HG02610 (cell line): Measurements from ENCODE around the gene MYO18B.

Source experiments
- ATAC-seq: cut with Tn5 transposase; IDR thresholded peaks from one replicate; pipeline ENCODE4 v1.9.1; 2021; ENCODE audit warnings: mild to moderate bottlenecking, moderate library complexity; ENCODE audit not compliant: unreplicated experiment

The MYO18B gene

DNA sequence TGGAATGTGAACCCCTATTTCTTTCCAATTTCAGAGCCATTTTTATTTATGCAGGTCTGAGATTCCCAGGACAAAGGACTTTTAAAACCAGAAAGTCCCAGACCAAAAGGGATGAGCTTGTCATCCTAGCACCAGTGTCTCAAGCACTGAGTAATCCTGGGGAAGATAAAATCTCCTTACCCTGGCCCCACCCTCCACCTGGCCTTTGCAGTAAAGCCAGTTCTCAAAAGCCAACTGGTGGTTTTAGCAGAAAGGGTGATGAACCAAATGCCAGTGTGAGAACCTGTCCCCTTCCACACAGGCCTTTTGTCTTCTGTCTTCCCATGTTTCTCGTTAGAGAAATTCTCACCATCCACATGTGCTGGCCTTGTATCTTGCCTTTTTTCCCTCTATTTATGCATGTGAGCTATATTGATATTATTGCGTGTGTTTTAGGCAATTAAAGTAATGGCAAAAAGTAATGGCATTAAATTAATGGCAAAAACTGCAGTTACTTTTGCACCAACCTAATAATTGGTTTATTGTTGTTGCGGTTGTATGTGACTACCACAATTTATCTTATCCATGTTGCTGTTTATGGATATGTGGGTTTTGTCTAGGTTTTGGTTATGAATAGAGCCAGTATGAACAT, 191.3 kb downstream of the MYO18B start:
- ATAC-seq: no peak

DNA sequence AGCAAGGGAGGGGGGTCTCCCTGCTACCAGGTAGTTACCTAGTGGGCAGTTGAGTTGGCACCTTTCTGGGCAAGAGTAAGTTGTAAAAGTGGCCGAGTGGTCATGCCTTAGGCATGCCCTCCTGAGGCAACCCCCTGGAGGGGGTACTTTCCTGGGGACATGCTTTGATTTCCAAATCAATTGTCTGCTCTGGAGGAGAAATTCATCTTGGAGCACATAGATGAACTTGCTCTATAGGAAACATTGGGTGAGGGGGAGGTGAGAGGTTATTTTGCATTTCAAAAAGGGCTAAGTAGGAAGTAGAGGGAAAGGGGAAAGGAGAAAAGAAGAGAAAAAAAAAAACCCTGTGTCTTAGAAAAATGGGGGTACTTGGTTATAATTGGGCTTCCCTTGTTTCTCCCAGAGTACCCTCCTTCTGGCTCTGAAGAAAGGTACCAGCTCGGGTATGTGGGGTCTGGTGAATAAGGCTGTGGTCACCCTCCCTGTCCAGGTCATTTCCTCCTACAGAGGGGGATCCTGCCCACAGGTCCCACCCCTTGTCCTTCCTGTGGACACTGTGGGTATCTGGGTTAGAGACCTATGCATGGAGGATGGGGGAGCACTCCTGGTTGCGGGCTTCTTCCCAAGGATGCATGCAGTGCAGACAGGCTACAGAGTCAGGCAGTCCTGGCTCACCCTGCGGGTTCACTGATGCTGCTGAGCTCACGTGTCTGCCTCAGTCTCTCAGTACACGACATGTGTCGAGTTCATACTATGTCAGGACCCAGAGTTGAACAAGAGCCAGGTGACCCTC, 193.5 kb downstream of the MYO18B start:
- ATAC-seq: no peak

DNA sequence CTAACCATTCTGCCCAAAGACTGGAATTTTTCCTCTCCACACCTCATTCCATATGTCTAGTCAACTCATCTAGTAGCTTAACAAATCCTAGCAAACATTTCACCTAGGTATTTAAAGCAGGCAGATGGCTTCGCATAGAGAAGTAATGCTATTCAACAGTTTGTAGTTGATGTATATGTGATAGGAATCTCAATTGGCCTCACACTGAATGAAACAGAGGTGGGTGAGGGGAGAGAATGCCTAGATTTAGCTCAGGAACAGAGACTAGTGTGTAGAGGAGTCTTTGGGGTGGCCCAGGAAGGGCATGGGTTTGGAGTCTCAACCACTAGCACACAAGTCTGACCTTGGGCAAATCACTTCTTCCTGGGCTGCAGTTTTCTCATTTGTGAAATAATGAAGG, 196.2 kb downstream of the MYO18B start:
- ATAC-seq: no peak

DNA sequence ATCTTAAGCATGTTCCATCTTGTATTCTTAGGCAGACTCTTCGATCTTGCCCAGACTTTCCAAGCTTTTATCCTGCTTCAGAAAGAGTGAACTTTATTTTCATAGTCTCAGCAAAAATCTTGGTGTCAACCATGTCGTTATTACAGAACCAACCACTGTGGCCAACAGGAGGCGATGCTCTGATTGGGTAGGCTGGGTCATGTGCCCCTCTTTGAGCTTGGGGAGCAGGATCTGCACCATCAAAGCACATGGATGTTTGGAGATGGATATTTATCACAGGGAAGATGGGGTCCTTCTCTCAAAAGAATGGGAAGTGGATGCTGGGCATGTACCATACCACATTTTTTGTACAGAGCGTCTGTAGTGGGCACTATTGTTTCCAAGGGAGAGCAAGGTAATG, 197.4 kb downstream of the MYO18B start:
- ATAC-seq: no peak

DNA sequence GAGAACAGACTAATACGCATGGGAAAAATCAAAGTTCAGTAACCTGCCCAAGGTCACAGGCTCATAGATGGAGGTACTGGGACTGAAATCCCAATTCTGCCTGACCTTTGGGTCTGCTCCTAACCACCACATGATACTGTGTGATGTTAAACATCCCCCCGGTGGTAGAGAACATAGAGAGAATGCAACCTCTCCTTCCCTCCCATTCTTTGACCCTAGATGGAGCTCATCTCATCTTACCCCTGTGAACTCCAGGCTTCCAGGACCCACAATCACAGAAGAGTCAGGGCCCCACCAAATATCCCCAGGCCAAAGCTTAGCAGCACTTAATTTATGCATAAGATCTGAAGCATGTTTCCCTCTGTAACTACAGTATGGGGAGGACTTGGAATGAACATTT, 198.5 kb downstream of the MYO18B start:
- ATAC-seq: no peak

DNA sequence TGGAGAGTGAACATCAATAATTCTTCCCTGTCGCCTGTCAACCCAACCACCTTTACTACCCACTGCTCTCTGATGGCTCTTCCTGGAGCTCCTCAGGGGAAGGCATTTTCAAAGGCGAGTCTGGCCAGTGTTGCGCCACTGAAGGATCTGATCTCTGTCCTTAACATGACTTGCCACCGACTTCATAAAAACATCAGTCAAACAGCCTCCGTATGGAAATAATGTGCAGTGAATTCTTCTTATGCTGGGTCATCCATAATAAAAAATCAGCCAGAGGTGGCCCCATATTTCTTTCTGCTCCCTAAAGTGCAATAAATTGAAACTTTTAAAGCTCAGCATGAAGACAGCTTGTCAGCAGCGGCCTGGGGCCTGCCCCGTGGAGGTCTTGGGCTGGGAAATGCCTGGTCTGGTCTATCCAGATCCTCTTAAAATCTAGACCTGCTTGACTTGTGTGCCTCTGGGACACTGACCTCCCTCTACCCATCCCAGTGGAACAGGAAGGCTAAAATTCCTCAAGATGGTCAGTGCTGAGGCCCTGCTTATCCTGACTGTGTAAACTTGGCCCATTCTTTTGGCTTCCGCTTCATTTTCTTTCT, 199.5 kb downstream of the MYO18B start:
- ATAC-seq: no peak

DNA sequence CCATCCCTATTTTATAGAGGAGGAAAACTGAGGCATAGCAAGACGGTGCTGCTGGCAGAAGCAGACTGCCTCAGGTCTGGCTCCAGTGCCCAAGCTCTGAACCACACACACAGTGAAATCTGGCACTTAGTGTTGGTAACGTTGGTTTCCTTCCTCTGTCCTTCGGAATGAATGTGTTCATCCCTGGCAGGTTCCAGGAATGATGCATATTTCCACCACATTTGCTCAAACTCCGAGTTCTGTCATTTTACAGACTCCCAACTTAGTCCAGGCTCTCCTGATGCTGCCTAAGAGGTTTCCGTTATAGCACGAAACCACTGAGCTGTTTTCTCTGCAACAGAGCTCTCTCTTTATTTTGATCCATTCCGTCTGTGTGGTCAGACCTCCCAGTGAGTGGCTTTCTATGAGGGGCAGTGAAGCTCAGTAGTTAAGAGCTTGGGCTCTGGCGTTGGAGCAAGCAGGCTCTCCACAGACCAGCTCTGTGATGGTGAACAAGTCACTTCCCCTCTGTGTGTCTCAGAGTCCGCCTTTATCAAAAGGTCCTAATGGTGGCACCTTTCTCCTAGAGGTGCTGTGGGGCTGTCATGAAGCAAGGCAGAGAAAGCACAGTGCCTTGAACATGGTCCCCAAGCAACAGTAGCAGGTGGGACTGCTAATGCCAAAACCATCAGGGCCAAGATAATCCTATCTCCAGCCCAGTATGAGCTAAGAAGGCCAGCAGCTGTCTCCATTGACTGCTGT, 200.3 kb downstream of the MYO18B start:
- no peak for ATAC-seq

DNA sequence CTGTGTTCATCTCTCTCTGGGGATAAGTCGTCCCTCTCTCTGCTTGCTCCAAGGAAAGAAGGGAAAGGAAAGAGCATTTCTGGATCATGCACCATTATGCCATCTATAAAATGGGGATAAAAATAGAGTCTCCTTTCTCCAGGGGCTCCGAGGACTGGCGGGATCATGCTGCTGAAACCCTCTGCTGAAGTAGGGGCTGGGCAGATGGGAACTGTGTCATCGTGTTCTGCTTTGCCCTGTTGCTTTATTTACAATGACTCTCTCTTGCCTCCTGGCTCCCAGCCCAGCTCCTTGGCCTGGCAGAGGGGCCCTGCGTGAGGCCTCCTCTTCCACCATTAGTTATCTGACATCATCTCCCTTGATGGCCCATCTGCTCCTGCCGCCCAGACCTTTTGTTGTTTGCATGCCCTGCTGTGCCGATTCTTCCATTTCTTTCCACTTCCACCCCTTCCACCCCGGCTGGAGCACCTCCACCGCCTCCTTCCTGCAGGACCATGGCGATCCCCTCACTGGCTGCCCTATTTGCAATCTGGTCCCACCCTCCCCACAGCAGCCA, 200.9 kb downstream of the MYO18B start:
- no peak for ATAC-seq

DNA sequence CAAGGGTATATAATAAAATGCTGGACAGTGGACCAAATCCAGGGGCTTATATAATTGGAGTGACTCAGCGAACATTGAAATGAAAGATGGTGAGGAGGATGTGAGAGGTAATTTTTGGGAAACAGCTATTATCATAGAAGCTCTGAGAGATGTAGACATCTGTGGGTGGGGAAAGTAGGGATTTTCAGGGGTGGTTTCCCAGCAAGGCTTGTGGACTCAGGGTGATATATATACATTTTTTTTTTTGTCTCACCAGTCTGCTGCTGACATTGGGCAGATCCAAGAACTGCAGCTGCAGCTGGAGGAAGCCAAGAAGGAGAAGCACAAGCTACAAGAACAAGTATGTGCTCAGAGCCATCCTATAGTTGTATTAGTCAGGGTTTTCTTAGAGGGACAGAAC, 208.1 kb downstream of the MYO18B start:
- ATAC-seq: no peak

DNA sequence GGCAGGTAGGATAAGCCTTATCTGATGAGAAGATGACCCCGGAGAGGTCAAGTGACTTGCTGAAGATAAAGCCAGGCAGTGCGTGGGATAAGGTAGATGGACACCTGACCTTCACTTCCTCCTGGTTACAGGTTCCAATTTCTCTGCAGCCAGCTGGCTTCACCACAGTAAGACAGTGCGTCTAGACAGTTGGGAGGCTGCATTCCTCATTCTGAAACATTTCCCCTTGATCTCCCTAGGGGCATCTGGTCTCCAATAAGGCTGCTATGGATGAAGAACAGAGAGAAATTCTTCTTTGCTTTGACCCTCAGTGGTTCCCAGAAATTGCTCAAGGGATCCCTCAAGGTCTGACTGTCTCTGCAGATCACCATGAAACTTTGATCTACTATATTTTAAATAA, 211.3 kb downstream of the MYO18B start:
- no peak for ATAC-seq

DNA sequence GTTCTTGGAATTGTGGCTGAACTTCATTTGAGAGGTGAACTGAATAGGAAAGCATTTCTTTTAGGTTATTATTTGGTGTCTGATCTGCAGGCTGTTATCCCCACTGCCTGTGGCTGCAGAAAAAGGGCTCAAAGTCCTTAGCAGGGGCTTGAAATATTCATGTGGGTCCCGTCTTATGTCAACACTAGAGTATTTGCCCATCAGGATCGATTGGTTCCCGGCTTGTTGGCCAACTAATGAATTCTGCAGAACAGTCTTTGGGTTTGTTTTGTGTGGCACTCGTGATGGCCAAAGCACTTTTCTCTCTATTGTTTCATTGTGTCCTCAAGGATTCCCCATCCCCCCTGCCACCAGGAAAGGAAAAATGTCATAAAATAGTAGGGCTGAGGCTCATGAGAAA, 211.9 kb downstream of the MYO18B start:
- no peak for ATAC-seq

DNA sequence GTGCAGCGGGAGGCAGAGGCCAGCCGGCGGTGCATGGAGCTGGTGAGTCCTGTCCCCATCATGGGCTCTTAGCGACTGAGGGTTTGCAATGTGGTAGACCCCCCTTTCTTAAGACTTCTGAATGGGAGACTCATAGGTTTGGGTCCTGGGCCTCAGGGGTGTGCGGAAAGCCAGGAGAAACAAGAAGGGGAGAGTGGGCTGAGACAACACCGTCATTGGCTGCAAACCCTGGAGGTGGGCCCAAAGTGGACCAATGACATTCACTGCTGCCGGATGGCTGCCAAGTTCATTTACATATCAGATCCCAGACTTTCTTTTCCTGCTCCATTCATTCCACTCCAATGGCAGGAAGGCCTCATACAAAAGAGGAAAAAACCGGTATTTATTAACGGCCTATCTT, 213.3 kb downstream of the MYO18B start:
- ATAC-seq: no peak

DNA sequence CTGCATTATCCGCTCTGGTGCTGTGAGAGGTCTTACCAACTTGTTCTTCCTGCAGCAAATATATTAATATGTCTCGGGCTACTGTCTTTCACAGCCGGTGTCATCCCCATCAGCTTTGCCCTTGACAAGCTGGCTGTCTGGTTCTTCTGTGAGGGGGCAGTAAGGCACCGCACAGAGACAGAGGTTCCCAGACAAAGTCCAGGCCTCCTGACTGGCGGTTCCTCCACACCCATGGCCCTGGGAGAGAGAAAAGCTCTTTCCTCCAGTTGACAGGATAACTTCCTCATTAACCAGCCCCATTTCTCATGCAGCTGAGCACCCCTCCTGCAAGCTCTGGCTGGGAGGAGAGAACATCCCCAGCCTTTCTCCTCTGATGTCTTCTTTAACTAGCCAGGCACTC, 214.8 kb downstream of the MYO18B start:
- ATAC-seq: no peak

DNA sequence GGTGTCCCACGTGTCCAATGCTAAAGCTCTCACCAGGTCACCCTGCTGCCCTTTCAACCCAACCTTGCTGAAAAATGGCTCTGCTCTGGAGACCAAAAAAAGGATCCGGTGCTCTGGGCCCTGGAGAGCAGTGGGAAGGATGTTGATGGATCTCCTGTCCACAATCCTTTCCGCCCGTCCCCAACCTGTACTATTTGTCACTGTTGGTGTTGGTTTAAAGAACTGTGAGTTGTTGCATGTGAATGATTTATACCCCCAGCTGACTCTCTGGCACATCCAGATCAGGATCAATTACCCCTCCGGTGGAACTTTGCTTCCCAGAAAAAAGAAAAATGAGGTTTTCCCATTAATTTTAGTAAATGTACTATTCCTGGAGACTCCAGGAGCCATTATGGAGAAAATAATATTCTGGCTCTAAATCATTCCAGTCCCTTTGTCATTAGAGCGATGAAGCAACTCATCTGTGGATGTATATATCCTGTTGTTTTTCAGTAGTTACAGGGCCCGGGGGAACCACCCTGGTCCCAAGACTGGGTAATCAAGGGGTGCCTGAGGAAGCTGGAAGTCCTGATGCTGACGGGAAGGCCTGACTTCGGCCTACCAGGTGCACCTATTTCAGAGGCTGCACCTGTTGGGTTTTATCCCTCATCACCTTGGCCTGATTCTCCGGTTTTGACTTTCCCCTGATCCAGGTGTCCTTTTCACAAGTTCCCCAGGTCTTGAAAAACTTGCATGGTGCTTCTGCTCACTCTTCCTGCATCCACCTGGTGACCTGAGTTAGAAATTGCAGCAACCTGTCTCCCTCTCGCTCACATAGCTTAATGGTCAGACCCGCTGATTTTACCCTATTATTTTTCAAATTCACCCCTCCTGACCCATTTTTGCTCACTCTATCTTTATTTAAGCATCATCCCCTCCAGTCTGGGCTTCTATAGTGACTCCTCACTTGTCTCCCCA, 218.1 kb downstream of the MYO18B start:
- no peak for ATAC-seq

DNA sequence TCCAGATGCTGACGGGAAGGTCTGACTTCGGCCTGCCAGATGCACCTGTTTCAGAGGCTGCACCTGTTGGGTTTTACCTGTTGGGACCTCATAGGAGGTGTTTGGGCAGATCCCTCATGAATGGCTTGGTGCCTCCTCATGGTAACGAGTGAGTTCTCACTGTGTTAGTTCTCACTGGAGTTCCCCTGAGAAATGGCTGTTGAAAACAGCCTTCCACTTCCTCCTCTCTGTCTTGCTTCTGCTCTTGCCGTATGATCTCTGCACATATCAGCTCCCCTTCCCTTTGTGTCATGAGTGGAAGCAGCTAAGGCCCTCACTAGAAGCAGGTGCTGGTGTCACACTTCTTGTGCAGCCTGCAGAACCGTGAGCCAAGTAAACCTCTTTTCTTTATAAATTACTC, 219.7 kb downstream of the MYO18B start:
- no peak for ATAC-seq

DNA sequence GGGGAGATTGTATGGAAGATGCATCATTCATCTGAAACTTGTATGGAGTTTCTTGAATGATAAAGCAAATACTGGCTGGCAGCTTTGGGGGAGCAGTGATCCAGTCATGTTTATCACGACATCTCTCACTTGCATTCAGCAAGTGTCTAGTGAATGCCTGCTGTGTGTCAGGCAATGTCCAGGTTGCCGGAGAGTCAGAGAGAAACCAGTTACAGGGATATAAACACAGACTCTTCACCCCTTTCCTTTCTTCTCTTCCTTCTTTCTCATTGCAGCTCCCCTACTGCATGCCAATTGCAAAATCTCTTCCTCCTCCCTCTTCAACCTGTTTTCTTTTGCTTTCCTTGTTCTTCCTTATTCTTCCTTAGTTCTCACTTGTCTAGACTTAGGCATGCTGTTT, 220.7 kb downstream of the MYO18B start:
- ATAC-seq: no peak

DNA sequence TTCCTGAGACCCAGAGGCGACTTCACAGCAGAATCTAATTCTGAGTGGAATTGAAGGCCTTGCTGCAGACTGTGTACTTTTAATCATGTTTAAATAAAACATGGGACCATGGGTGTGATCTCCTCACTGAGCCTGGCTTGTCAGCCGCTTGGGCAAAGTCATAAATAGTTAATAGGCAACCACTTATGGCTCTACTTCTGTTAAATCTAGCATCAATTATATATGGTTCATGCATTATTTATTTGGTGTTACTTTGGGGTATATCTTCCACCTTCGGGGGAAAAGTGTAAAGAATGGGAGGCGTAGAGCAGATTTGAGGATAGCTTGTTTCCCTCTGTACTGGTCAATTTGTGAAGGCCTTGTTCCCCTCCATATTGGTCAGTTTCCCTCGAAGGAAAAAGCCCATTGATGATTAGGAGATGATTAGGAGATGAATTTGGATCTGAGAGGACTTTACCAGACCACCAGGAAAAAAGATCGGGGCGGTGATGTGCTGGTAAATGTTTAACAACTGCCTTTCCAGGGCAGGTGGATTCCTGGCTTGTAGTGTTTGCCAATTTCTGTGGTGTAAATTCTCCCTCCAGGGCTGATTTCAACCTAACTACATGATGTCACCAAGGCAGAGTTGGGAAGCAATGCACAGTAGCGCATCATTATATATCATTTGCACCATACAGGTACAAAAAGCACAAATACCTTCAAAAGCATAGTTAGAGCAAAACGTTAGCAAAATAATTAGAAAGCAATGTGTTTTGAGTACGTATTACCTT, 223.2 kb downstream of the MYO18B start:
- no peak for ATAC-seq

DNA sequence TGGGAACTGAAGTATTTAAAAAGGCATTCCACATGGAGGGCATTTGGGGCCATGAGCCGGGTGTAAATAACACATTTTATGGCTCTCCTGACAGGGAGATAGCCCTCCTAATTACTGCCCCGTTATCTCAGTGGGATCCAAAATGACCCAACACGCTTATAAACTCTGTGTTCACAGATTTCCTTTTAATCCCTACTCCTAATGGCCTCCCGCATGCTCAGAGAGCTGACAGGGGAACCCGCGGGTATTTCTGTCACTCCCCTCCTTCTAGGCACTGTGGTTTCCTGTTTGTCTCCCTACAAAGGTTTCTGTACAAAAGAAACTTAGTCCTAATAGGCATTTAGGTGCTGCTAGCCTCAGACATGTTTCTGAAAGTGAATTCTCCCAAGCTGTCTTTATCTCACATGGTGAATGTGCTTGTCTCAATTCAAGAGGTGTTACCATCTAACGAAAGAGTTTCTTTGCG, 224.5 kb downstream of the MYO18B start:
- no peak for ATAC-seq

DNA sequence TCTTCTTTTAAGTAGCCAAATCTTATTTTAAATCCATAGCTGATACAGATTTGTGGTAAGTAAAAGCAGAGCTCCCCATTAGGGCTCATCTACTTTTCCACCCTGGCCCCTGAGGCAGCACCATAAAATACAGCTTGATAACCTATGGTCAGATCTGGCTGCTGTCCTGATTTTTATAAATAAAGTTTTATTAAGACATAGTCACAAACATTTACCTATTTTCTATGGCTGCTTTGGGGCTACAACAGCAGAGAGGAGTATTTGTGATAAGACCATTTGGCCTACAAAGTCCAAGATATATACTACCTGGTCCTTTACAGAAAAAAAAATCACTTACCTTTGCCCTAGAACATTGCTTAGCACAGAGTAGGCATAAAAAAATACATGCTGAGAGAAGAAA, 227.3 kb downstream of the MYO18B start:
- ATAC-seq: no peak
